Mesenchymal stem cell (in vitro differentiated cells and primary cell): ENCODE measurements around the gene RPL39.
A peak's percentile ranks its signal among the peaks of the same experiment; 100 is the strongest.
"Not testable (repeated sequence)": the region's sequence is repeated elsewhere in the genome, so short reads cannot be mapped to it uniquely, and the experiment has no call there.

Source experiments
- DNase-seq: peaks from one replicate; pipeline ENCODE4 v3.0.0-alpha.2; 2013
- H2AFZ ChIP-seq: one replicate; pipeline ENCODE4 v1.6.1; 2013; ENCODE audit warnings: low read depth, mild to moderate bottlenecking, control low read depth, inconsistent platforms, low read length, moderate library complexity
- H2AK5ac ChIP-seq: 2 replicates; pipeline ENCODE4 v1.6.1; 2013; ENCODE audit warnings: low read length, moderate library complexity, mild to moderate bottlenecking, inconsistent platforms; ENCODE audit not compliant: severe bottlenecking
- H2BK120ac ChIP-seq: one replicate; pipeline ENCODE4 v1.6.1; 2013; ENCODE audit warnings: low read depth, mild to moderate bottlenecking, inconsistent platforms, low read length, moderate library complexity
- H2BK12ac ChIP-seq, 2 experiments: one replicate each; pipeline ENCODE4 v1.6.1; 2013; ENCODE audit warnings: inconsistent platforms in 2 of 2, low read length in 2 of 2, mild to moderate bottlenecking in 2 of 2, moderate library complexity in 2 of 2, control low read depth in 1 of 2
- H2BK15ac ChIP-seq: one replicate; pipeline ENCODE4 v1.6.1; 2013; ENCODE audit warnings: mild to moderate bottlenecking, low read depth, inconsistent platforms; ENCODE audit not compliant: poor library complexity, severe bottlenecking
- H2BK5ac ChIP-seq: 2 replicates; pipeline ENCODE4 v1.6.1; 2013; ENCODE audit warnings: low read depth, mild to moderate bottlenecking, low read length, control low read depth, inconsistent platforms; ENCODE audit not compliant: poor library complexity, severe bottlenecking
- H3K14ac ChIP-seq, 2 experiments: one replicate each; pipeline ENCODE4 v1.6.1; 2013; ENCODE audit warnings: inconsistent platforms in 2 of 2, low read length in 2 of 2, control low read depth in 1 of 2, mild to moderate bottlenecking in 1 of 2, moderate library complexity in 1 of 2
- H3K18ac ChIP-seq, 2 experiments: one replicate each; pipeline ENCODE4 v1.6.1; 2013; ENCODE audit warnings: inconsistent platforms in 2 of 2, low read length in 2 of 2, control low read depth in 1 of 2, low read depth in 1 of 2, mild to moderate bottlenecking in 1 of 2
- H3K23ac ChIP-seq, 2 experiments: one replicate each; pipeline ENCODE4 v1.6.1; 2013; ENCODE audit warnings: inconsistent platforms in 2 of 2, low read length in 2 of 2, mild to moderate bottlenecking in 2 of 2, moderate library complexity in 2 of 2, control low read depth in 1 of 2
- H3K27ac ChIP-seq: 2 replicates; pipeline ENCODE4 v1.5.1; 2013; ENCODE audit warnings: mild to moderate bottlenecking, moderate library complexity, low read length, control low read depth, inconsistent platforms; ENCODE audit not compliant: poor library complexity, severe bottlenecking
- H3K27me3 ChIP-seq, 2 experiments: 2 replicates each; pipeline versions ENCODE4 v1.6.1 to v1.7.0; 2013; ENCODE audit warnings: low read length in 2 of 2, mild to moderate bottlenecking in 2 of 2, moderate library complexity in 2 of 2, control low read depth in 1 of 2, inconsistent platforms in 1 of 2; ENCODE audit not compliant: control insufficient read depth in 1 of 2, insufficient read depth in 1 of 2
- H3K36me3 ChIP-seq, 2 experiments: 2 replicates each; pipeline versions ENCODE4 v1.6.1 to v1.7.0; 2013; ENCODE audit warnings: low read length in 2 of 2, control low read depth in 1 of 2, inconsistent platforms in 1 of 2, low read depth in 1 of 2, mild to moderate bottlenecking in 1 of 2; ENCODE audit not compliant: insufficient read depth in 2 of 2, control insufficient read depth in 1 of 2
- H3K4ac ChIP-seq, 2 experiments: one replicate each; pipeline ENCODE4 v1.6.1; 2013; ENCODE audit warnings: inconsistent platforms in 2 of 2, low read length in 2 of 2, mild to moderate bottlenecking in 2 of 2, moderate library complexity in 2 of 2, control low read depth in 1 of 2, low read depth in 1 of 2
- H3K4me1 ChIP-seq: 2 replicates; pipeline ENCODE4 v1.6.1; 2013; ENCODE audit warnings: low read depth, low read length, control low read depth; ENCODE audit not compliant: control insufficient read depth, insufficient read depth
- H3K4me2 ChIP-seq: 2 replicates; pipeline ENCODE4 v1.6.1; 2013; ENCODE audit warnings: low read length, mild to moderate bottlenecking, inconsistent platforms; ENCODE audit not compliant: poor library complexity, severe bottlenecking
- H3K4me3 ChIP-seq, 2 experiments: 2 replicates each; pipeline versions ENCODE4 v1.5.1 to v1.7.0; 2013; ENCODE audit warnings: low read length in 2 of 2, mild to moderate bottlenecking in 2 of 2, control low read depth in 1 of 2, low read depth in 1 of 2; ENCODE audit not compliant: insufficient read depth in 1 of 2
- H3K79me1 ChIP-seq: replicated peaks from 2 replicates; pipeline ENCODE4 v1.6.1; 2013; ENCODE audit warnings: mild to moderate bottlenecking, control low read depth, low read length, inconsistent platforms; ENCODE audit not compliant: poor library complexity, severe bottlenecking
- H3K9ac ChIP-seq: 2 replicates; pipeline ENCODE4 v1.7.0; 2013; ENCODE audit warnings: mild to moderate bottlenecking, low read length, moderate library complexity
- H3K9me3 ChIP-seq: 2 replicates; pipeline ENCODE4 v1.7.0; 2013; ENCODE audit warnings: mild to moderate bottlenecking, low read length; ENCODE audit not compliant: control insufficient read depth
- H4K8ac ChIP-seq: one replicate; pipeline ENCODE4 v1.6.1; 2013; ENCODE audit warnings: inconsistent platforms, mild to moderate bottlenecking, low read length, moderate library complexity
- H4K91ac ChIP-seq: one replicate; pipeline ENCODE4 v1.6.1; 2013; ENCODE audit warnings: mild to moderate bottlenecking, low read length, inconsistent platforms
- WGBS: methylation state at CpG from one replicate; pipeline ENCODE4 v1.1.7; 2013; ENCODE audit warnings: mixed read lengths; 5-methylcytosine and 5-hydroxymethylcytosine counted together

RPL39 gene

GRCh38 chrX:119824221-119824620 lies 32.8 kb upstream of the RPL39 start:
- H2BK15ac ChIP-seq, H3K4me3 ChIP-seq, H3K36me3 ChIP-seq, H2BK12ac ChIP-seq, H4K8ac ChIP-seq, H3K4me1 ChIP-seq, H3K27me3 ChIP-seq, H3K79me1 ChIP-seq, H2AK5ac ChIP-seq, H3K14ac ChIP-seq, H4K91ac ChIP-seq, H3K9me3 ChIP-seq, H2BK120ac ChIP-seq, H2BK5ac ChIP-seq, H3K4me2 ChIP-seq, H3K4ac ChIP-seq, H3K23ac ChIP-seq, H3K27ac ChIP-seq, H3K9ac ChIP-seq, H2AFZ ChIP-seq, DNase-seq, H3K18ac ChIP-seq: not testable (repeated sequence)
- WGBS = no CpG with 5 or more reads among the region's 5 CpGs

- not testable (repeated sequence) for H2BK15ac ChIP-seq, H2BK5ac ChIP-seq, H3K27ac ChIP-seq, H3K79me1 ChIP-seq, H2BK120ac ChIP-seq, H3K14ac ChIP-seq, H3K4ac ChIP-seq, H3K23ac ChIP-seq, H2AK5ac ChIP-seq, H4K91ac ChIP-seq, H3K4me3 ChIP-seq, H3K27me3 ChIP-seq, H3K18ac ChIP-seq, H2BK12ac ChIP-seq, H3K9me3 ChIP-seq, H3K4me1 ChIP-seq, H4K8ac ChIP-seq, H2AFZ ChIP-seq, H3K36me3 ChIP-seq, H3K4me2 ChIP-seq
- 100% methylated on average over 2 of the region's 3 CpGs for WGBS
- peak; percentile 78 for DNase-seq
- peak overlapping the region; percentile 61 for H3K9ac ChIP-seq
Measured at GRCh38 chrX:119821703-119822102, 30.3 kb upstream of the RPL39 start.

GRCh38 chrX:119817130-119817690 lies 25.8 kb upstream of the RPL39 start:
- Histone ChIP-seq H3K9me3 (no peaks in the 10 kb centered on the region), H3K4me2 (no peak overlapping the region), H4K8ac (no peak overlapping the region), H3K9ac (peak overlapping the region; percentile 58), H2BK12ac (no peak overlapping the region), H3K27ac (no peak overlapping the region), H2AK5ac (no peak overlapping the region), H3K36me3 (no peaks in the 10 kb centered on the region), H2BK15ac (no peak overlapping the region), H3K79me1 (no peaks in the 10 kb centered on the region), H2AFZ (no peak overlapping the region), H3K27me3 (no peaks in the 10 kb centered on the region), H4K91ac (no peak overlapping the region), H3K23ac (no peak overlapping the region), H3K4me3 (no peak overlapping the region), H3K18ac (no peak overlapping the region), H3K4me1 (no peaks in the 10 kb centered on the region), H2BK5ac (no peak overlapping the region), H3K4ac (no peak overlapping the region), H3K14ac (no peak overlapping the region), H2BK120ac (no peak overlapping the region)
- 96% methylated on average over 3 of the region's 6 CpGs for whole genome bisulfite sequencing
- DNase-seq = no peak

DNA sequence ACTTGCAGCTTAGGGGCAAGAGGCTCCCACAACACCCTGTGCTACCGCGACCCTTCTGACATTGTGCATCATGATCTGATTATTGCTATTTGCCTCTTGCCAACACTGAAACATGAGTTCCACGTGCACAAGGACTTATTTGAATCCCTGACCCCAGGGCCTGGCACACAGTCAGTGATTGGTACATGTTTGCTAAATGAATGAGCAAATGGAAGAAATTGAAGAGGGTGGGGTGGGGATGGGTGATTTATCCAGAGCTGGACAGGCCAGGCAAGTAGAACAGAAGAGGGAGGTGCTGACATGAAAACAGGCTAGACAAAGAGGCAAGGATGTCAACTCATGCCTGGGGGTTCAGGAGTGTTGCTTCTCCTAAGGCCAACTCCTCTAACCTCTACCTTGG lies 24.9 kb upstream of the RPL39 start:
- H3K27me3 ChIP-seq = no peaks in the 10 kb centered on the region
- H2BK120ac ChIP-seq = no peak overlapping the region
- WGBS = 87% methylated on average over 3 of the region's 3 CpGs
- H4K91ac ChIP-seq = no peak overlapping the region
- no peaks in the 10 kb centered on the region for H3K79me1 ChIP-seq
- no peaks in the 10 kb centered on the region for H3K9me3 ChIP-seq
- no peaks in the 10 kb centered on the region for H3K4me1 ChIP-seq
- no peak overlapping the region for H3K4me3 ChIP-seq
- H4K8ac ChIP-seq = no peak overlapping the region
- no peak overlapping the region for H2AFZ ChIP-seq
- H3K4me2 ChIP-seq = no peak overlapping the region
- H2BK12ac ChIP-seq = no peak overlapping the region
- no peak overlapping the region for H3K9ac ChIP-seq
- no peak overlapping the region for H2AK5ac ChIP-seq
- DNase-seq = no peak
- H3K36me3 ChIP-seq = no peaks in the 10 kb centered on the region
- no peak overlapping the region for H3K4ac ChIP-seq
- no peak overlapping the region for H3K14ac ChIP-seq
- no peak overlapping the region for H2BK5ac ChIP-seq
- H3K18ac ChIP-seq = no peak overlapping the region
- H2BK15ac ChIP-seq = no peak overlapping the region
- no peak overlapping the region for H3K27ac ChIP-seq
- H3K23ac ChIP-seq = no peak overlapping the region
